OCI-LY1 (cell line): ENCODE data around the gene NFILZ.

Experiments used
- EZH2 ChIP-seq: fragments of 200-600 bp; sonication (generic), shearing (Covaris generic); IDR thresholded peaks from 2 replicates; pipeline ENCODE4 v1.8.0; 2017; ENCODE audit warnings: borderline replicate concordance, mixed run types, mild to moderate bottlenecking, antibody characterized with exemption, low read length, moderate library complexity, mixed read lengths
- TF ChIP-seq, protein P1 (sequence below): fragments of 200-600 bp; sonication (generic), shearing (Covaris generic); IDR thresholded peaks from 2 replicates; pipeline ENCODE4 v1.5.1; 2017; ENCODE audit warnings: mild to moderate bottlenecking, antibody characterized with exemption, low read length, moderate library complexity, mixed read lengths

- TF ChIP-seq, protein P1, sequence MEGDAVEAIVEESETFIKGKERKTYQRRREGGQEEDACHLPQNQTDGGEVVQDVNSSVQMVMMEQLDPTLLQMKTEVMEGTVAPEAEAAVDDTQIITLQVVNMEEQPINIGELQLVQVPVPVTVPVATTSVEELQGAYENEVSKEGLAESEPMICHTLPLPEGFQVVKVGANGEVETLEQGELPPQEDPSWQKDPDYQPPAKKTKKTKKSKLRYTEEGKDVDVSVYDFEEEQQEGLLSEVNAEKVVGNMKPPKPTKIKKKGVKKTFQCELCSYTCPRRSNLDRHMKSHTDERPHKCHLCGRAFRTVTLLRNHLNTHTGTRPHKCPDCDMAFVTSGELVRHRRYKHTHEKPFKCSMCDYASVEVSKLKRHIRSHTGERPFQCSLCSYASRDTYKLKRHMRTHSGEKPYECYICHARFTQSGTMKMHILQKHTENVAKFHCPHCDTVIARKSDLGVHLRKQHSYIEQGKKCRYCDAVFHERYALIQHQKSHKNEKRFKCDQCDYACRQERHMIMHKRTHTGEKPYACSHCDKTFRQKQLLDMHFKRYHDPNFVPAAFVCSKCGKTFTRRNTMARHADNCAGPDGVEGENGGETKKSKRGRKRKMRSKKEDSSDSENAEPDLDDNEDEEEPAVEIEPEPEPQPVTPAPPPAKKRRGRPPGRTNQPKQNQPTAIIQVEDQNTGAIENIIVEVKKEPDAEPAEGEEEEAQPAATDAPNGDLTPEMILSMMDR, result no peak
- no peak for TF ChIP-seq EZH2
Measured at GRCh38 chr19:8584965-8585893, 45.2 kb upstream of the NFILZ start.
